T-helper 17 cell (primary cell): ENCODE data around the gene NAV2. TPM values are rescaled to one million over a fixed set of nuclear protein-coding genes. Genes with fewer than 3 reads are reported as not detected.

Source experiments
- ATAC-seq: fragments of 150-1000 bp; cut with Tn5 transposase; 2 replicates; pipeline ENCODE4 v1.10.0; 2021; ENCODE audit warnings: mild to moderate bottlenecking, moderate library complexity
- DNase-seq, 3 donors: peaks; one replicate each; pipeline versions ENCODE4 v3.0.0 to v3.0.0-alpha.2; 2020 to 2021
- H3K9me3 ChIP-seq: one replicate; pipeline ENCODE4 v1.7.0; 2013; ENCODE audit warnings: low read length, mild to moderate bottlenecking; ENCODE audit not compliant: control insufficient read depth, poor library complexity, severe bottlenecking
- H3K27ac Mint-ChIP-seq: one replicate; pipeline ENCODE4 v1.8.0; 2022; ENCODE audit warnings: mild to moderate bottlenecking, moderate library complexity, mixed read lengths
- H3K27me3 Mint-ChIP-seq: one replicate; pipeline ENCODE4 v1.8.0; 2022; ENCODE audit warnings: mixed read lengths
- H3K36me3 Mint-ChIP-seq: one replicate; pipeline ENCODE4 v1.8.0; 2022; ENCODE audit warnings: low read depth, mixed read lengths
- H3K4me1 Mint-ChIP-seq: one replicate; pipeline ENCODE4 v1.8.0; 2022; ENCODE audit warnings: mild to moderate bottlenecking, mixed read lengths
- H3K4me3 Mint-ChIP-seq: one replicate; pipeline ENCODE4 v1.8.0; 2022; ENCODE audit warnings: mild to moderate bottlenecking, moderate library complexity, mixed read lengths
- total RNA-seq, 4 donors: library from RNA in 2 of 4; stranded (reverse) in 2 of 4; gene quantifications; one replicate each; pipeline ENCODE4 v1.2.3 and lab custom pipeline; 2022 to 2026

NAV2 gene, protein sequence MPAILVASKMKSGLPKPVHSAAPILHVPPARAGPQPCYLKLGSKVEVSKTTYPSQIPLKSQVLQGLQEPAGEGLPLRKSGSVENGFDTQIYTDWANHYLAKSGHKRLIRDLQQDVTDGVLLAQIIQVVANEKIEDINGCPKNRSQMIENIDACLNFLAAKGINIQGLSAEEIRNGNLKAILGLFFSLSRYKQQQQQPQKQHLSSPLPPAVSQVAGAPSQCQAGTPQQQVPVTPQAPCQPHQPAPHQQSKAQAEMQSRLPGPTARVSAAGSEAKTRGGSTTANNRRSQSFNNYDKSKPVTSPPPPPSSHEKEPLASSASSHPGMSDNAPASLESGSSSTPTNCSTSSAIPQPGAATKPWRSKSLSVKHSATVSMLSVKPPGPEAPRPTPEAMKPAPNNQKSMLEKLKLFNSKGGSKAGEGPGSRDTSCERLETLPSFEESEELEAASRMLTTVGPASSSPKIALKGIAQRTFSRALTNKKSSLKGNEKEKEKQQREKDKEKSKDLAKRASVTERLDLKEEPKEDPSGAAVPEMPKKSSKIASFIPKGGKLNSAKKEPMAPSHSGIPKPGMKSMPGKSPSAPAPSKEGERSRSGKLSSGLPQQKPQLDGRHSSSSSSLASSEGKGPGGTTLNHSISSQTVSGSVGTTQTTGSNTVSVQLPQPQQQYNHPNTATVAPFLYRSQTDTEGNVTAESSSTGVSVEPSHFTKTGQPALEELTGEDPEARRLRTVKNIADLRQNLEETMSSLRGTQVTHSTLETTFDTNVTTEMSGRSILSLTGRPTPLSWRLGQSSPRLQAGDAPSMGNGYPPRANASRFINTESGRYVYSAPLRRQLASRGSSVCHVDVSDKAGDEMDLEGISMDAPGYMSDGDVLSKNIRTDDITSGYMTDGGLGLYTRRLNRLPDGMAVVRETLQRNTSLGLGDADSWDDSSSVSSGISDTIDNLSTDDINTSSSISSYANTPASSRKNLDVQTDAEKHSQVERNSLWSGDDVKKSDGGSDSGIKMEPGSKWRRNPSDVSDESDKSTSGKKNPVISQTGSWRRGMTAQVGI (N-terminal part only)
- total RNA-seq (1 to 10 TPM in 1 of 2 donors, under 1 TPM in 1; 0.96 to 1.3 TPM), total RNA-seq (lab: John Stamatoyannopoulos, UW) (1.6 to 2.6 reads per million in 2 donors)

- DNase-seq (peak; percentile 65 to 73 (median 72)), ATAC-seq (peak; percentile 100)
- H3K9me3 ChIP-seq = no peaks in the 10 kb centered on the region
- H3K27me3 Mint-ChIP-seq = peaks cover 37% of the 10 kb centered on the region
- peaks cover 20% of the 10 kb centered on the region for H3K4me1 Mint-ChIP-seq
- peak within 1 kb of the TSS; percentile 88 for H3K27ac Mint-ChIP-seq
- H3K4me3 Mint-ChIP-seq = peak within 1 kb of the TSS; percentile 97
- H3K36me3 Mint-ChIP-seq = peaks cover 2% of the 10 kb centered on the region
These were observed at the start of gene NAV2 for GRCh38 chr11:19712281-19713195. Gene NAV2 (plus strand): TSS chr11:19712837. CDS start chr11:19713696, 859 bp downstream.

- no peaks in the 10 kb centered on the region for H3K9me3 ChIP-seq
- DNase-seq (no peak), ATAC-seq (no peak)
- Mint-ChIP-seq H3K27me3 (no peaks in the 10 kb centered on the region), H3K27ac (no peak overlapping the region), H3K4me3 (no peak overlapping the region), H3K36me3 (no peaks in the 10 kb centered on the region), H3K4me1 (peaks cover 20% of the 10 kb centered on the region)
These were observed 49.4 kb upstream of the NAV2 start for GRCh38 chr11:19663206-19663605.

DNA sequence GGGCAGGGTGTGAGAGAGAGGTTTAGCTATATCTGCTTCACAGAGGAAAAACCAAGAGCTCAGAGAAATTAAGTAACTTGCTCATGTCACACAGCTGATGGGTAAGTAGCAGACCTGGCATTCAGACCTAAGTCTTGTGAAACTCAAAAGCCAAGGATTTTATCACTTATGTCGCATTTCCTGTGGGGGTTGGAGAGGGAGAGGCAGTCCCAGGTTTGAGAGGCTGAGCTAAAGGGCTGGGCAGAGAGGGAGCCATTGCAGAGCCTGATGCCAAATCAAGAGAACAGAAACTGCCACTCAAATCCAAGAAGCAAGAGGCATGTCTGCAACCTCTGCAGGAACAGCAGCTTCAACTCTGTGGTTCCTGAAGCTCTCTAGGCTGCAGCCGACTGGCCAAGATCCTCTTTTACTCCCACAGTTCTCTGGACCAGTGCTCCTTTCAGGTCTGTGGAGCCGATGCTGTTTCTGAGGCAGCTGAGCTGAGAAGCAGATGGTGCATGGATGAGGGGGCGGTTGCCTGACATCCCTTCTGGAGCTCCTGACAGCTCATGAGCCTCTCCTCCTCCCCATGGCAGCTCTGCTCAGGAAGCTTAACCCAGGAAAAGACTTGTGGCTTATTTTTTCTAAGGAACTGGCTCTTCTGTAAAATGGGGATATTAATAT lies 47.6 kb upstream of the NAV2 start:
- H3K27ac Mint-ChIP-seq = no peak overlapping the region

DNA sequence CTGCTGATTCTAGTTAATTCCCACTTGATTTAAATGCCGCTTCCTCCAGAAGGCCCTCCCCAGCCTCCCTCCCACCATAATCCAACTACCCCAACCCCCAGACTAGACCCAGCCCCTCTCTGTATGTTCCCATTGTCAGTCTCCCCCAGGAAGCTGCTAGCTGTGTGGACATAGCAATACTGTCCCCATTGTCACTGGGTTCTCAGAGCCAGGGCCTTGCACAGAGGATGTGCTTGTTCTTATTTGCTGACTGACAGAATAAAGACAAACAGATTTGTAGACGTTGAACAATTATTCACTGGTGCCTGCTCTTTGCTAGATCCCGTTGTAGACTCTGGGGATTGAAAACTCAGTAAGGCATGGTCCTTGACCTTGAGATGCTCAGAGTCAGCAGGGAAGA lies 45.7 kb upstream of the NAV2 start:
- no peak overlapping the region for H3K4me3 Mint-ChIP-seq
- no peaks in the 10 kb centered on the region for H3K9me3 ChIP-seq
- H3K27ac Mint-ChIP-seq = no peak overlapping the region
- no peak for DNase-seq
- H3K36me3 Mint-ChIP-seq = no peaks in the 10 kb centered on the region
- peaks cover 9% of the 10 kb centered on the region for H3K27me3 Mint-ChIP-seq
- no peak for ATAC-seq
- H3K4me1 Mint-ChIP-seq = peaks cover 10% of the 10 kb centered on the region

More for the DNA sequence above, 47.6 kb upstream of the NAV2 start:
- DNase-seq = no peak
- no peak overlapping the region for H3K4me3 Mint-ChIP-seq
- H3K9me3 ChIP-seq = no peaks in the 10 kb centered on the region
- H3K4me1 Mint-ChIP-seq = peaks cover 17% of the 10 kb centered on the region
- no peak for ATAC-seq
- no peaks in the 10 kb centered on the region for H3K36me3 Mint-ChIP-seq
- no peaks in the 10 kb centered on the region for H3K27me3 Mint-ChIP-seq

DNA sequence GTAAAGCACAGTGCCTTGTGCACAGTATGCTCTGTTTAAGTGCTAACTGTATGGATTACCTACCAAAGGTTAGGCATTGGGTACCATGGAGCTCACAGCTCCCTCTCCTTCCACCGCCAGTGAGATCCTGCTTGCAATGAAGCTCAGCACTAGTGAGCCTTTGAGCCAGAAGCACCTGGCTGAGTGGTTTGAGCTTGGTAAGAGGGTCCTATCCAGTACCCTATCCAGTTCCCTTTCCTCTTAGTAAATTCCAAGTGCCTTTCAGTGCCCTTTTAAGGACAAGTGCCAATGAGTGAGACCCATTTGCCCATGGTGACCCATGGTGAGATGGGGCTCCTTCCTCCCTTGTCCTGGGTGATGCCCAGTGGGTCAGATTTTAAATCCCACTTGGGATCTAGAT lies 43.1 kb upstream of the NAV2 start:
- Mint-ChIP-seq H3K4me3 (no peak overlapping the region), H3K27ac (no peak overlapping the region), H3K27me3 (peaks cover 18% of the 10 kb centered on the region), H3K36me3 (no peaks in the 10 kb centered on the region), H3K4me1 (peaks cover 2% of the 10 kb centered on the region)
- no peak for DNase-seq
- H3K9me3 ChIP-seq = no peaks in the 10 kb centered on the region
- ATAC-seq = no peak

DNA sequence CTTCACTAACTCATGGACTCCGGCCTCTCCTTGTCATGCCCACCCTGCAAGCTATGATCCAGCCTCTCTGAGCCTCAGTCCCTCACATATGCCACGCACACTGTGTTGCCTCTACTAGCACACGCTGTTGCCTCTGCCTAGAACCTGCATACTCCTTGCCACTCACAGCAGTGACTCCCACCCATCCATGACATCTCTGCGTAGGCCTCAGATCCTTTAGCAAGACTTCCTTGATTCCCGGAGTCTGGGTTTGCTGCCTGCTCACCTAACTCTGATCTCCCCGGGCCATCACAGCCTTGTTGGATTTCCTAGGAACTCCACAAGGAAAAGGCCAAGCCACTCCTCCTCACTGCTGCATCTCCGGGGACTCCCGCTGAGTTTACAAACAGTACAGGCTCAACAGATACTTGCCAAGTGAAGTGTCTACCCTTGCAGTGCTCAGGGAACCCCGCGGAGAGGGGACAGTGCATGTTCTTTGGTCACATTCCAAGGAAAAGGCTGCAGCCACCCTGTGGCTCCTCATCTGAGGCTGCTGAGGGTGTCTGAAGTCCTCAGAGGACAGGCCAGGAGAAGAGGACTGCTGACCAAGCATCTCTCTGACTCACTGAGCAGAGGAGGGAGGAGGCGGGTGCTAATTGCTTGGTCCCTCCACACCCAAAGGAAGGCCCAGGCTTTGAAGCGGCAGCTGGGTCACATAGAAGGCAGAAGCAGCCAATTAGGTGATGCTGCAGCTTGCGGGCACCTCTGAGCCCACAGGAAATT lies 42.4 kb upstream of the NAV2 start:
- H3K4me1 Mint-ChIP-seq = peaks cover 6% of the 10 kb centered on the region
- no peak overlapping the region for H3K27ac Mint-ChIP-seq
- DNase-seq (no peak), ATAC-seq (no peak)
- no peaks in the 10 kb centered on the region for H3K36me3 Mint-ChIP-seq
- H3K4me3 Mint-ChIP-seq = no peak overlapping the region
- peaks cover 21% of the 10 kb centered on the region for H3K27me3 Mint-ChIP-seq
- H3K9me3 ChIP-seq = no peaks in the 10 kb centered on the region

- peaks cover 7% of the 10 kb centered on the region for H3K4me1 Mint-ChIP-seq
- H3K9me3 ChIP-seq = no peaks in the 10 kb centered on the region
- H3K4me3 Mint-ChIP-seq = no peak overlapping the region
- no peak overlapping the region for H3K27ac Mint-ChIP-seq
- peaks cover 32% of the 10 kb centered on the region for H3K27me3 Mint-ChIP-seq
- ATAC-seq (no peak), DNase-seq (no peak)
- no peaks in the 10 kb centered on the region for H3K36me3 Mint-ChIP-seq
These were observed 39.9 kb upstream of the NAV2 start for GRCh38 chr11:19672586-19673206.

GRCh38 chr11:19673924-19674729 lies 38.5 kb upstream of the NAV2 start:
- no peak overlapping the region for H3K4me3 Mint-ChIP-seq
- no peak overlapping the region for H3K27ac Mint-ChIP-seq

DNA sequence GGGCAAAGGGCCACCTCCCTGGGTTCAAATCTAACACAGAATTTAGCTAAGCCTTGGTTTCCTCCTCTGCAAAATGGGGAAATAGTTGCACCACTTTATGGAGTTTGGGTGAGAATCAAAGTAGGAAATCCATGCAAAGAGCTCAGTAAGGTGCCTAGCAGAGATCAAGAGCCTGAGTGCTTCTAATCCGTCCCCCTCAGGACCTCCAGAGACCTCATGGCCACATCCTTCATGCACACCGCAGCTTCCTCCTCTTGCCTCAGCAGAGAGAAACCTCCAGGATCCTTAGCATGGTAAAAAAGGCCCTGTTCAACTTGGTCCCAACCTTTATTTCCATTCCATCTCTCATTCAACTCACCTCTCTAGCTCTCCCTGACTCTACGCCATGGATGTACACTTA lies 37.8 kb upstream of the NAV2 start:
- Mint-ChIP-seq H3K4me1 (peaks cover 6% of the 10 kb centered on the region), H3K4me3 (no peak overlapping the region), H3K27ac (no peak overlapping the region), H3K36me3 (no peaks in the 10 kb centered on the region), H3K27me3 (peaks cover 49% of the 10 kb centered on the region)
- ATAC-seq (no peak), DNase-seq (no peak)
- H3K9me3 ChIP-seq = no peaks in the 10 kb centered on the region

More at GRCh38 chr11:19673924-19674729, 38.5 kb upstream of the NAV2 start:
- Mint-ChIP-seq H3K36me3 (no peaks in the 10 kb centered on the region), H3K4me1 (peaks cover 7% of the 10 kb centered on the region), H3K27me3 (peaks cover 44% of the 10 kb centered on the region)
- H3K9me3 ChIP-seq = no peaks in the 10 kb centered on the region
- no peak for DNase-seq
- ATAC-seq = no peak

DNA sequence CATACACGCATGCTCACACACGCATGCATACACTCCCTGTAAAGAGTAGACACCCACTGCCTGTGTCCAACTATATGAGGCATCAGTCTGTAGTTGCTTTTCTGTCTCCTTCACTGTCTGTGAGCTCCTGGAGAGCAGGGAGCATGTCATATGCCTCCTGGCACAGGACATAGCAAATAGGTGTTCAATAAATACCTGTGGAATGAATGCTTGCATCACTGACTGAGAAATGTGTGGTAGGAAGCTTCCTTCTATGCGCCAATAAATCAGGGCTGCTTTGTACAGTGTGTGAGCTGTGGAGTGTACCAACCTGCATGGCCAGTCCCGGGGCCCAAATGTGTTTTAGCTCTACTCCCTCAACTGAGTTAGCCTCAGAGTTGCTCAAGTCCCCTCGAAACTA lies 37.2 kb upstream of the NAV2 start:
- no peak overlapping the region for H3K4me3 Mint-ChIP-seq
- peaks cover 55% of the 10 kb centered on the region for H3K27me3 Mint-ChIP-seq
- DNase-seq = no peak
- no peaks in the 10 kb centered on the region for H3K36me3 Mint-ChIP-seq
- H3K4me1 Mint-ChIP-seq = peaks cover 6% of the 10 kb centered on the region
- no peaks in the 10 kb centered on the region for H3K9me3 ChIP-seq
- no peak overlapping the region for H3K27ac Mint-ChIP-seq
- no peak for ATAC-seq
